A549 (cell line): ENCODE measurements around the gene SMIM14. TPM values are rescaled to one million over a fixed set of nuclear protein-coding genes. Genes with fewer than 3 reads are reported as not detected.

Experiments
- ATAC-seq, 2 experiments: fragments of 200-7000 bp in 1 of 2; fragments of >200 bp in 1 of 2; cut with Nextera tagmentation in 1 of 2; cut with Tn5 transposase in 1 of 2; 3 replicates each; pipeline versions ENCODE4 v1.8.0 to v1.9.1; 2018 to 2020; ENCODE audit warnings: mild to moderate bottlenecking in 1 of 2, moderate library complexity in 1 of 2
- CTCF ChIA-PET: fragments of 300-600 bp; sonication (Branson Sonifier 250); formaldehyde crosslinking; extraction: SDS; loops from one replicate; lab custom pipeline; 2021; ENCODE audit warnings: antibody characterized with exemption, inconsistent platforms; lab: Yijun Ruan, JAX
- POLR2A ChIA-PET: fragments of 350-600 bp; formaldehyde crosslinking; extraction: SDS; loops from one replicate; lab custom pipeline; 2021; ENCODE audit warnings: antibody characterized with exemption, inconsistent platforms; lab: Yijun Ruan, JAX
- DNase-seq, 2 experiments: peaks; one replicate each; pipeline versions ENCODE4 v3.0.0 to v3.0.0-alpha.2; 2011 to 2016; ENCODE audit warnings: low read depth in 1 of 2, low spot score in 1 of 2
- FAIRE-seq: peaks from 2 replicates; lab custom pipeline; 2011; peaks lifted over from hg19 to GRCh38; lab: Jason Lieb, UNC
- H3K27ac ChIP-seq, 2 experiments: fragments of >200 bp; sonication (Bioruptor Twin); formaldehyde crosslinking; 3 replicates each; pipeline ENCODE4 v1.5.1; 2016 to 2017
- H3K4me1 ChIP-seq: fragments of >200 bp; sonication (Bioruptor Twin); formaldehyde crosslinking; 3 replicates; pipeline ENCODE4 v1.6.1; 2016
- H3K4me2 ChIP-seq: fragments of >200 bp; sonication (Bioruptor Twin); formaldehyde crosslinking; 3 replicates; pipeline ENCODE4 v1.6.1; 2016
- H3K4me3 ChIP-seq: fragments of >200 bp; sonication (Bioruptor Twin); formaldehyde crosslinking; 3 replicates; pipeline ENCODE4 v1.5.1; 2016
- H3K9me3 ChIP-seq: fragments of >200 bp; sonication (Bioruptor Twin); formaldehyde crosslinking; 3 replicates; pipeline ENCODE4 v1.6.1; 2016
- CBX2 ChIP-seq: fragments of 200-600 bp; sonication (generic); IDR thresholded peaks from 2 replicates; pipeline ENCODE4 v1.6.1; 2016; ENCODE audit warnings: low read depth, mild to moderate bottlenecking, borderline replicate concordance
- CEBPB ChIP-seq, 2 experiments: fragments of >200 bp in 1 of 2; sonication (Bioruptor Twin) in 1 of 2; formaldehyde crosslinking in 1 of 2; IDR thresholded peaks; 2 replicates each; pipeline ENCODE4 v1.6.1; 2012 to 2016
- CHD4 ChIP-seq: fragments of 200-600 bp; sonication (generic); IDR thresholded peaks from 2 replicates; pipeline ENCODE4 v1.6.1; 2016; ENCODE audit warnings: antibody characterized with exemption, mild to moderate bottlenecking, borderline replicate concordance
- EHF ChIP-seq: fragments of 250-450 bp; sonication (Bioruptor Pico); IDR thresholded peaks from 2 replicates; pipeline ENCODE4 v1.5.0; 2020; ENCODE audit warnings: mild to moderate bottlenecking
- ESRRA ChIP-seq: fragments of 150-350 bp; IDR thresholded peaks from 2 replicates; pipeline ENCODE4 v1.6.1; 2014; ENCODE audit warnings: mild to moderate bottlenecking, low read length, borderline replicate concordance
- FOSB ChIP-seq: fragments of 250-450 bp; sonication (Bioruptor Pico); IDR thresholded peaks from 2 replicates; pipeline ENCODE4 v1.5.0; 2020; ENCODE audit warnings: mild to moderate bottlenecking, moderate library complexity
- FOXS1 ChIP-seq: fragments of 250-450 bp; sonication (Bioruptor Pico); IDR thresholded peaks from 2 replicates; pipeline ENCODE4 v1.5.0; 2020; ENCODE audit warnings: mild to moderate bottlenecking, moderate library complexity
- GATA3 ChIP-seq: IDR thresholded peaks from 2 replicates; pipeline ENCODE4 v1.6.1; 2012; ENCODE audit warnings: borderline replicate concordance
- HEYL ChIP-seq: fragments of 250-450 bp; sonication (Bioruptor Pico); IDR thresholded peaks from 2 replicates; pipeline ENCODE4 v1.8.0; 2021; ENCODE audit warnings: mild to moderate bottlenecking, moderate library complexity
- HOXB13 ChIP-seq: fragments of 250-450 bp; sonication (Bioruptor Pico); IDR thresholded peaks from 2 replicates; pipeline ENCODE4 v1.5.0; 2020; ENCODE audit warnings: low read depth, mild to moderate bottlenecking, moderate library complexity
- JUNB ChIP-seq: fragments of >200 bp; sonication (Bioruptor Twin); formaldehyde crosslinking; IDR thresholded peaks from 2 replicates; pipeline ENCODE4 v1.6.1; 2016
- MAFK ChIP-seq: fragments of 450-650 bp; IDR thresholded peaks from 2 replicates; pipeline ENCODE4 v1.6.1; 2014; ENCODE audit not compliant: partially characterized antibody
- NR3C1 ChIP-seq: fragments of >200 bp; sonication (Bioruptor Twin); formaldehyde crosslinking; IDR thresholded peaks from 3 replicates; pipeline ENCODE4 v1.6.1; 2017
- PHF8 ChIP-seq: fragments of 200-600 bp; sonication (generic); IDR thresholded peaks from 2 replicates; pipeline ENCODE4 v1.6.1; 2016; ENCODE audit warnings: low read depth, mild to moderate bottlenecking, antibody characterized with exemption, moderate library complexity, borderline replicate concordance
- RAD21 ChIP-seq, 2 experiments: fragments of >200 bp in 1 of 2; sonication (Bioruptor Twin) in 1 of 2; formaldehyde crosslinking in 1 of 2; IDR thresholded peaks in 1 of 2; conservative IDR thresholded peaks in 1 of 2; 2 replicates in 1 of 2; 3 replicates in 1 of 2; pipeline ENCODE4 v1.6.1; 2012 to 2018; ENCODE audit warnings: inconsistent platforms in 1 of 2
- RARB ChIP-seq: fragments of 250-450 bp; sonication (Bioruptor Pico); IDR thresholded peaks from 2 replicates; pipeline ENCODE4 v1.8.0; 2021; ENCODE audit warnings: mild to moderate bottlenecking, moderate library complexity
- RCOR1 ChIP-seq: fragments of 150-350 bp; IDR thresholded peaks from 2 replicates; pipeline ENCODE4 v1.6.1; 2014; ENCODE audit warnings: antibody characterized with exemption, low read length, low read depth
- ZC3H11A ChIP-seq: fragments of 450-650 bp; IDR thresholded peaks from 2 replicates; pipeline ENCODE4 v1.6.1; 2014; ENCODE audit warnings: antibody characterized with exemption, mild to moderate bottlenecking
- ZSCAN20 ChIP-seq: fragments of 250-450 bp; sonication (Bioruptor Pico); IDR thresholded peaks from 2 replicates; pipeline ENCODE4 v1.8.0; 2022; ENCODE audit warnings: mild to moderate bottlenecking, moderate library complexity
- WGBS: methylation state at CpG from one replicate; pipeline ENCODE4 v1.1.6; 2017; ENCODE audit errors: missing lambda C conversion rate; 5-methylcytosine and 5-hydroxymethylcytosine counted together
- polyA plus RNA-seq, 4 experiments: library from polyadenylated mRNA; depleted of rRNA in 3 of 4; stranded (reverse); fragments of >200 nt; fragmentation: RNase III in 1 of 4; extraction: RNeasy Plus Mini Kit Qiagen cat#74134 plus additional on column Dnase treatment in 1 of 4; gene quantifications; 2 replicates in 3 of 4; 3 replicates in 1 of 4; pipeline ENCODE4 v1.2.3, GENCODE V29; 2011 to 2017
- TF ChIP-seq, protein P1 (sequence below): IDR thresholded peaks from 2 replicates; pipeline ENCODE4 v1.6.1; 2012
- TF ChIP-seq, protein P2 (sequence below): fragments of >200 bp; sonication (Bioruptor Twin); formaldehyde crosslinking; IDR thresholded peaks from 3 replicates; pipeline ENCODE4 v1.5.1; 2016
- TF ChIP-seq, protein P3 (sequence below): fragments of 150-350 bp; IDR thresholded peaks from 2 replicates; pipeline ENCODE4 v1.6.1; 2014; ENCODE audit warnings: low read depth, mild to moderate bottlenecking, low read length
- TF ChIP-seq, protein P4 (sequence below): fragments of 450-650 bp; IDR thresholded peaks from 2 replicates; pipeline ENCODE4 v1.6.1; 2014; ENCODE audit warnings: antibody characterized with exemption
- TF ChIP-seq, protein P5 (sequence below): IDR thresholded peaks from 2 replicates; pipeline ENCODE4 v1.6.1; 2012

SMIM14 gene
- polyA plus RNA-seq, 2 of the 4 experiments (the other 2 are of a cell fraction) = 20.5 to 81.3 TPM

DNA sequence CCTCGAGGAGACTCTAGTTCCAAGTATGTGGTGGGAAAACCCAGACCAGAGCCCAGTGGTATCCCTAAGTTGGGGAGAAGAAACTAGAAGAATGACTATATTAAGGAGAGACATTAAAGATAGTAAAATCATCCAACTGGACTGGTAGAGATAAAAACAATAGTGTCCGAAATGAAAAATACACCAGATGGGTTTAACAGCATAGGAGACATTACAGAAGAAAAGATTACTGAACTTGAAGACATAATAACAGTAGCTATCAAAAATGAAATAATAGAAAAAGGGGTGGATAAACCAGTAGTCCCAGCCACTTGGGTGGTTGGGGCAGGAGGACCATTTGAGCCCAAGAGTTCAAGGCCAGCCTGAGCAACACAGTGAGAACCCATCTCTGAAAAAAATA, 31.9 kb downstream of the SMIM14 start:
- Histone ChIP-seq H3K4me2 (no peak overlapping the region), H3K4me1 (peaks cover 18% of the 10 kb centered on the region), H3K9me3 (peaks cover 3% of the 10 kb centered on the region; the same call in 1 of the 3 replicates), H3K27ac (no peak overlapping the region), H3K4me3 (no peak overlapping the region)
- WGBS = 84% methylated on average over 2 of the region's 2 CpGs
- no peak for TF ChIP-seq EHF (CRISPR knock-in tag)
- no peak for TF ChIP-seq RCOR1
- TF ChIP-seq HEYL (CRISPR knock-in tag) = no peak
- TF ChIP-seq PHF8 = no peak
- TF ChIP-seq, protein P1, sequence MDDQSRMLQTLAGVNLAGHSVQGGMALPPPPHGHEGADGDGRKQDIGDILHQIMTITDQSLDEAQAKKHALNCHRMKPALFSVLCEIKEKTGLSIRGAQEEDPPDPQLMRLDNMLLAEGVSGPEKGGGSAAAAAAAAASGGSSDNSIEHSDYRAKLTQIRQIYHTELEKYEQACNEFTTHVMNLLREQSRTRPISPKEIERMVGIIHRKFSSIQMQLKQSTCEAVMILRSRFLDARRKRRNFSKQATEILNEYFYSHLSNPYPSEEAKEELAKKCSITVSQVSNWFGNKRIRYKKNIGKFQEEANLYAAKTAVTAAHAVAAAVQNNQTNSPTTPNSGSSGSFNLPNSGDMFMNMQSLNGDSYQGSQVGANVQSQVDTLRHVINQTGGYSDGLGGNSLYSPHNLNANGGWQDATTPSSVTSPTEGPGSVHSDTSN = no peak
- TF ChIP-seq GATA3 = no peak
- TF ChIP-seq RARB = no peak
- no peak for TF ChIP-seq MAFK
- TF ChIP-seq JUNB = no peak
- no peak for ATAC-seq
- DNase-seq = no peak
- ChIA-PET POLR2A (interaction anchor here (0.7 kb wide), 1 partner anchor 1393 kb away, joined by 5 read pairs; no protein-coding TSS in a partner anchor), CTCF (no interaction called here)
- no peak for FAIRE-seq

DNA sequence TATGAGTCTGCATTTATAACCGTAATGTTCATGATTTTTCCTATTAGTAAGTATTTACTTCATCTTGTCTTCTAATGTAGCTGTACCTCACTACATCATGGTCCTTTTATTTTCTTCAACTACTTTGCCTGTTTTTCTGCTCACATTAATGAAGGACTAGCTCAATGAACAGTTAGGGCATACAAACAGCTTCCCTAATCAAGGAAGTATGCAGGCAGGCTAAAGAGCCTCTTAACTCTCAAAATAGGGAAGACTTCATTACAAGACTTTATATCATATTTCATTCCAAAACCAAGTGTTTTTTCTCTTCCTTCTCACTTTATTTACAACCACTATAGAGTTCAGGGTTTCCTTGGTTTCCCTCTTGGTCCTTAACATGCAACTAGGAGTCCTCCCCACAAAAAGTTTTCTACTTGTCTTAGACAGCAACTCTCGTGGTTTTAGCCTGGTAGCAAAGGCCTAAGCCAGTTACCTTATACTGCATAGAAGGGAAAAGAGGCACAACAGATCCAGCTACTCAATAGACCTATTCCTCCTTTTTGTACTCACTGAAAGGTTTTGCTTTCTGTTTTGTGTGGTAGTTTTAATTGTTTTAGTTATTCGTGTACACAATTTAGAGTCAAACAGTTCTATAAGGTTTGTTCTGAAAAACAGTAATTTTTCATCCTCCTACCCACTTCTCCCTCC, 40.8 kb downstream of the SMIM14 start:
- no peak overlapping the region for H3K27ac ChIP-seq
- H3K9me3 ChIP-seq = no peaks in the 10 kb centered on the region
- 76% methylated on average over 3 of the region's 3 CpGs for WGBS
- no peak overlapping the region for H3K4me2 ChIP-seq
- ChIA-PET POLR2A (no interaction called here), CTCF (interaction anchor here (2.0 to 2.9 kb wide), 2 partner anchors 23 to 129 kb away, joined by 5 to 7 read pairs; no protein-coding TSS in a partner anchor)
- DNase-seq (no peak), ATAC-seq (no peak), FAIRE-seq (no peak)
- H3K4me3 ChIP-seq = no peak overlapping the region
- no peaks in the 10 kb centered on the region for H3K4me1 ChIP-seq
- TF ChIP-seq CEBPB (IDR thresholded peaks at IDR 0.05) = no peak
- no peak for TF ChIP-seq PHF8
- TF ChIP-seq, protein P2, sequence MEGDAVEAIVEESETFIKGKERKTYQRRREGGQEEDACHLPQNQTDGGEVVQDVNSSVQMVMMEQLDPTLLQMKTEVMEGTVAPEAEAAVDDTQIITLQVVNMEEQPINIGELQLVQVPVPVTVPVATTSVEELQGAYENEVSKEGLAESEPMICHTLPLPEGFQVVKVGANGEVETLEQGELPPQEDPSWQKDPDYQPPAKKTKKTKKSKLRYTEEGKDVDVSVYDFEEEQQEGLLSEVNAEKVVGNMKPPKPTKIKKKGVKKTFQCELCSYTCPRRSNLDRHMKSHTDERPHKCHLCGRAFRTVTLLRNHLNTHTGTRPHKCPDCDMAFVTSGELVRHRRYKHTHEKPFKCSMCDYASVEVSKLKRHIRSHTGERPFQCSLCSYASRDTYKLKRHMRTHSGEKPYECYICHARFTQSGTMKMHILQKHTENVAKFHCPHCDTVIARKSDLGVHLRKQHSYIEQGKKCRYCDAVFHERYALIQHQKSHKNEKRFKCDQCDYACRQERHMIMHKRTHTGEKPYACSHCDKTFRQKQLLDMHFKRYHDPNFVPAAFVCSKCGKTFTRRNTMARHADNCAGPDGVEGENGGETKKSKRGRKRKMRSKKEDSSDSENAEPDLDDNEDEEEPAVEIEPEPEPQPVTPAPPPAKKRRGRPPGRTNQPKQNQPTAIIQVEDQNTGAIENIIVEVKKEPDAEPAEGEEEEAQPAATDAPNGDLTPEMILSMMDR = no peak
- no peak for TF ChIP-seq FOSB (CRISPR knock-in tag)
- TF ChIP-seq, protein P3, sequence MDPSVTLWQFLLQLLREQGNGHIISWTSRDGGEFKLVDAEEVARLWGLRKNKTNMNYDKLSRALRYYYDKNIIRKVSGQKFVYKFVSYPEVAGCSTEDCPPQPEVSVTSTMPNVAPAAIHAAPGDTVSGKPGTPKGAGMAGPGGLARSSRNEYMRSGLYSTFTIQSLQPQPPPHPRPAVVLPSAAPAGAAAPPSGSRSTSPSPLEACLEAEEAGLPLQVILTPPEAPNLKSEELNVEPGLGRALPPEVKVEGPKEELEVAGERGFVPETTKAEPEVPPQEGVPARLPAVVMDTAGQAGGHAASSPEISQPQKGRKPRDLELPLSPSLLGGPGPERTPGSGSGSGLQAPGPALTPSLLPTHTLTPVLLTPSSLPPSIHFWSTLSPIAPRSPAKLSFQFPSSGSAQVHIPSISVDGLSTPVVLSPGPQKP = no peak
- no peak for TF ChIP-seq FOXS1
- TF ChIP-seq MAFK = no peak
- no peak for TF ChIP-seq ZC3H11A
- TF ChIP-seq RAD21 (conservative IDR thresholded peaks at IDR 0.05 in 1 of 2, IDR thresholded peaks at IDR 0.05 in 1 of 2) = no peak
- TF ChIP-seq, protein P1 = no peak
- no peak for TF ChIP-seq ESRRA
- no peak for TF ChIP-seq JUNB
- no peak for TF ChIP-seq CBX2
- TF ChIP-seq, protein P4, sequence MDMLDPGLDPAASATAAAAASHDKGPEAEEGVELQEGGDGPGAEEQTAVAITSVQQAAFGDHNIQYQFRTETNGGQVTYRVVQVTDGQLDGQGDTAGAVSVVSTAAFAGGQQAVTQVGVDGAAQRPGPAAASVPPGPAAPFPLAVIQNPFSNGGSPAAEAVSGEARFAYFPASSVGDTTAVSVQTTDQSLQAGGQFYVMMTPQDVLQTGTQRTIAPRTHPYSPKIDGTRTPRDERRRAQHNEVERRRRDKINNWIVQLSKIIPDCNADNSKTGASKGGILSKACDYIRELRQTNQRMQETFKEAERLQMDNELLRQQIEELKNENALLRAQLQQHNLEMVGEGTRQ = no peak
- TF ChIP-seq GATA3 = no peak
- TF ChIP-seq NR3C1 = no peak
- no peak for TF ChIP-seq ZSCAN20
- TF ChIP-seq CHD4 = no peak
- TF ChIP-seq HOXB13 (CRISPR knock-in tag) = no peak
- TF ChIP-seq, protein P5, sequence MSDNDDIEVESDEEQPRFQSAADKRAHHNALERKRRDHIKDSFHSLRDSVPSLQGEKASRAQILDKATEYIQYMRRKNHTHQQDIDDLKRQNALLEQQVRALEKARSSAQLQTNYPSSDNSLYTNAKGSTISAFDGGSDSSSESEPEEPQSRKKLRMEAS = no peak
